ENCODE measurements around the gene HSP90AA1.
"Not testable (repeated sequence)": the region's sequence is repeated elsewhere in the genome, so short reads cannot be mapped to it uniquely, and the experiment has no call there.

The HSP90AA1 gene

GRCh38 chr14:102074415-102074964, 12.4 kb downstream of the HSP90AA1 start:
- DNase-seq (ENCODE audit: low read depth in 2 of 3, low spot score in 2 of 3) = no peak

GRCh38 chr14:102071283-102071998, 15.4 kb downstream of the HSP90AA1 start:
- DNase-seq (ENCODE audit: low read depth in 2 of 3, low spot score in 2 of 3) = no peak

- no peak for DNase-seq (ENCODE audit: low read depth in 2 of 3, low spot score in 2 of 3)
These were observed 20.8 kb downstream of the HSP90AA1 start for GRCh38 chr14:102066041-102066451.

GRCh38 chr14:102064590-102064989, 22.3 kb downstream of the HSP90AA1 start:
- not testable (repeated sequence) for DNase-seq (ENCODE audit: low read depth in 2 of 3, low spot score in 2 of 3)

GRCh38 chr14:102063808-102064429, 22.9 kb downstream of the HSP90AA1 start:
- no peak for DNase-seq (ENCODE audit: low read depth in 2 of 3, low spot score in 2 of 3)

- DNase-seq (ENCODE audit: low read depth in 2 of 3, low spot score in 2 of 3) = peak; percentile 32 to 53 (median 51)
These were observed 23.6 kb downstream of the HSP90AA1 start for GRCh38 chr14:102063109-102063807.

GRCh38 chr14:102058961-102059360, 27.9 kb downstream of the HSP90AA1 start:
- DNase-seq (ENCODE audit: low read depth in 2 of 3, low spot score in 2 of 3) = no peak

GRCh38 chr14:102058146-102058545, 28.7 kb downstream of the HSP90AA1 start:
- DNase-seq (ENCODE audit: low read depth in 2 of 3, low spot score in 2 of 3) = no peak

GRCh38 chr14:102057480-102058114, 29.2 kb downstream of the HSP90AA1 start:
- DNase-seq (ENCODE audit: low read depth in 2 of 3, low spot score in 2 of 3) = no peak

GRCh38 chr14:102056694-102057442, 30.0 kb downstream of the HSP90AA1 start:
- no peak for DNase-seq (ENCODE audit: low read depth in 2 of 3, low spot score in 2 of 3)

GRCh38 chr14:102055181-102055901, 31.5 kb downstream of the HSP90AA1 start:
- no peak for DNase-seq (ENCODE audit: low read depth in 2 of 3, low spot score in 2 of 3)

GRCh38 chr14:102052522-102052921, 34.3 kb downstream of the HSP90AA1 start:
- no peak for DNase-seq (ENCODE audit: low read depth in 2 of 3, low spot score in 2 of 3)

GRCh38 chr14:102050625-102051024, 36.2 kb downstream of the HSP90AA1 start:
- DNase-seq (ENCODE audit: low read depth in 2 of 3, low spot score in 2 of 3) = no peak

GRCh38 chr14:102050026-102050405, 36.8 kb downstream of the HSP90AA1 start:
- DNase-seq (ENCODE audit: low read depth in 2 of 3, low spot score in 2 of 3) = no peak

GRCh38 chr14:102049258-102050025, 37.4 kb downstream of the HSP90AA1 start:
- no peak for DNase-seq (ENCODE audit: low read depth in 2 of 3, low spot score in 2 of 3)

GRCh38 chr14:102047808-102048540, 38.9 kb downstream of the HSP90AA1 start:
- DNase-seq (ENCODE audit: low read depth in 2 of 3, low spot score in 2 of 3) = no peak

GRCh38 chr14:102046337-102047278, 40.2 kb downstream of the HSP90AA1 start:
- DNase-seq (ENCODE audit: low read depth in 2 of 3, low spot score in 2 of 3) = no peak
